ENCODE measurements around the gene CLIP4. TPM values are rescaled to one million over a fixed set of nuclear protein-coding genes. Genes with fewer than 3 reads are reported as not detected.

Gene CLIP4, protein sequence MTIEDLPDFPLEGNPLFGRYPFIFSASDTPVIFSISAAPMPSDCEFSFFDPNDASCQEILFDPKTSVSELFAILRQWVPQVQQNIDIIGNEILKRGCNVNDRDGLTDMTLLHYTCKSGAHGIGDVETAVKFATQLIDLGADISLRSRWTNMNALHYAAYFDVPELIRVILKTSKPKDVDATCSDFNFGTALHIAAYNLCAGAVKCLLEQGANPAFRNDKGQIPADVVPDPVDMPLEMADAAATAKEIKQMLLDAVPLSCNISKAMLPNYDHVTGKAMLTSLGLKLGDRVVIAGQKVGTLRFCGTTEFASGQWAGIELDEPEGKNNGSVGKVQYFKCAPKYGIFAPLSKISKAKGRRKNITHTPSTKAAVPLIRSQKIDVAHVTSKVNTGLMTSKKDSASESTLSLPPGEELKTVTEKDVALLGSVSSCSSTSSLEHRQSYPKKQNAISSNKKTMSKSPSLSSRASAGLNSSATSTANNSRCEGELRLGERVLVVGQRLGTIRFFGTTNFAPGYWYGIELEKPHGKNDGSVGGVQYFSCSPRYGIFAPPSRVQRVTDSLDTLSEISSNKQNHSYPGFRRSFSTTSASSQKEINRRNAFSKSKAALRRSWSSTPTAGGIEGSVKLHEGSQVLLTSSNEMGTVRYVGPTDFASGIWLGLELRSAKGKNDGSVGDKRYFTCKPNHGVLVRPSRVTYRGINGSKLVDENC
- total RNA-seq (2014; rRNA removed) = 24.2 and 25.1 TPM in 2 replicates
- Bru-seq, nascent RNA = percentile 93 among the genes with signal in this experiment
- BruChase-seq, experiment 1, labeled RNA remaining after a 6-hour chase = percentile 78 among the genes with signal in this experiment
- BruChase-seq, experiment 2, labeled RNA remaining after a 2-hour chase = percentile 93 among the genes with signal in this experiment
- long read RNA-seq, full-length matches to known transcripts = 80 of 185 reads
- long read RNA-seq, partial matches to known transcripts = 61 of 185 reads
- long read RNA-seq, other reads (novel, unspliced or antisense) = 44 of 185 reads

- H3K27ac ChIP-seq (ENCODE audit: low read length) = peak within 1 kb of the TSS; percentile 88
- ChIA-PET CTCF (no interaction called here), POLR2A (ENCODE audit: unreplicated experiment) (no interaction called here)
- TF ChIP-seq EZH2phosphoT487 (IDR thresholded peaks at IDR 0.05; ENCODE audit: borderline replicate concordance, low read length) (no peak), EZH2 (IDR thresholded peaks at IDR 0.05; ENCODE audit: low read length, unreplicated experiment) (no peak)
- TF ChIP-seq, protein P1, sequence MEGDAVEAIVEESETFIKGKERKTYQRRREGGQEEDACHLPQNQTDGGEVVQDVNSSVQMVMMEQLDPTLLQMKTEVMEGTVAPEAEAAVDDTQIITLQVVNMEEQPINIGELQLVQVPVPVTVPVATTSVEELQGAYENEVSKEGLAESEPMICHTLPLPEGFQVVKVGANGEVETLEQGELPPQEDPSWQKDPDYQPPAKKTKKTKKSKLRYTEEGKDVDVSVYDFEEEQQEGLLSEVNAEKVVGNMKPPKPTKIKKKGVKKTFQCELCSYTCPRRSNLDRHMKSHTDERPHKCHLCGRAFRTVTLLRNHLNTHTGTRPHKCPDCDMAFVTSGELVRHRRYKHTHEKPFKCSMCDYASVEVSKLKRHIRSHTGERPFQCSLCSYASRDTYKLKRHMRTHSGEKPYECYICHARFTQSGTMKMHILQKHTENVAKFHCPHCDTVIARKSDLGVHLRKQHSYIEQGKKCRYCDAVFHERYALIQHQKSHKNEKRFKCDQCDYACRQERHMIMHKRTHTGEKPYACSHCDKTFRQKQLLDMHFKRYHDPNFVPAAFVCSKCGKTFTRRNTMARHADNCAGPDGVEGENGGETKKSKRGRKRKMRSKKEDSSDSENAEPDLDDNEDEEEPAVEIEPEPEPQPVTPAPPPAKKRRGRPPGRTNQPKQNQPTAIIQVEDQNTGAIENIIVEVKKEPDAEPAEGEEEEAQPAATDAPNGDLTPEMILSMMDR (conservative IDR thresholded peaks at IDR 0.05; ENCODE audit: low read depth, low read length) = no peak
- H3K9me3 ChIP-seq (ENCODE audit: low read length) = no peaks in the 10 kb centered on the region
- H3K9ac ChIP-seq (ENCODE audit: low read length) = peak within 1 kb of the TSS; percentile 73
- intact Hi-C loops (cut with micrococcal nuclease) = loop anchor here (5.0 kb wide), 4 partner anchors 63 to 153 kb away; no protein-coding TSS in a partner anchor
- DNase-seq (peak; percentile 29), ATAC-seq (peak; percentile 27)
- H3K4me2 ChIP-seq (ENCODE audit: low read length) = peak within 1 kb of the TSS; percentile 81
- H3K4me1 ChIP-seq (ENCODE audit: insufficient read depth, low read length) = peaks cover 70% of the 10 kb centered on the region
- H3K9me2 ChIP-seq (replicated peaks; ENCODE audit: low read length) = no peaks in the 10 kb centered on the region
- H3K79me2 ChIP-seq (ENCODE audit: low read length) = peaks cover 36% of the 10 kb centered on the region
- no peaks in the 10 kb centered on the region for H4K20me1 ChIP-seq (ENCODE audit: low read length)
- peak within 1 kb of the TSS; percentile 64 for H2AFZ ChIP-seq (ENCODE audit: low read length)
- no peaks in the 10 kb centered on the region for H3K27me3 ChIP-seq (ENCODE audit: low read length)
- no peaks in the 10 kb centered on the region for H3F3A ChIP-seq (ENCODE audit: low read length, unreplicated experiment)
- peak within 1 kb of the TSS; percentile 82 for H3K4me3 ChIP-seq (ENCODE audit: low read length)
- no TSS peak for BruUV-seq (replicated peaks)
- no peaks in the 10 kb centered on the region for H3K36me3 ChIP-seq (ENCODE audit: low read depth, low read length)
Observed at GRCh38 chr2:29114946-29115609, at the start of gene CLIP4. Gene CLIP4 (plus strand): TSS chr2:29115415. CDS start chr2:29121389, 5,974 bp downstream.

GRCh38 chr2:29066271-29066860, 48.8 kb upstream of the CLIP4 start:
- Histone ChIP-seq H3K27ac (ENCODE audit: low read length) (no peak overlapping the region), H3F3A (ENCODE audit: low read length, unreplicated experiment) (no peaks in the 10 kb centered on the region), H4K20me1 (ENCODE audit: low read length) (no peaks in the 10 kb centered on the region), H2AFZ (ENCODE audit: low read length) (no peak overlapping the region), H3K4me1 (ENCODE audit: insufficient read depth, low read length) (no peaks in the 10 kb centered on the region), H3K79me2 (ENCODE audit: low read length) (no peaks in the 10 kb centered on the region), H3K9me3 (ENCODE audit: low read length) (no peaks in the 10 kb centered on the region), H3K36me3 (ENCODE audit: low read depth, low read length) (no peaks in the 10 kb centered on the region), H3K9ac (ENCODE audit: low read length) (no peak overlapping the region), H3K4me2 (ENCODE audit: low read length) (no peak overlapping the region), H3K27me3 (ENCODE audit: low read length) (no peaks in the 10 kb centered on the region), H3K9me2 (replicated peaks; ENCODE audit: low read length) (no peaks in the 10 kb centered on the region), H3K4me3 (ENCODE audit: low read length) (no peak overlapping the region)
- TF ChIP-seq EZH2phosphoT487 (IDR thresholded peaks at IDR 0.05; ENCODE audit: borderline replicate concordance, low read length) (no peak), EZH2 (IDR thresholded peaks at IDR 0.05; ENCODE audit: low read length, unreplicated experiment) (no peak)
- TF ChIP-seq, protein P1 (conservative IDR thresholded peaks at IDR 0.05; ENCODE audit: low read depth, low read length) = no peak
- CTCF ChIA-PET = no interaction called here
- POLR2A ChIA-PET (ENCODE audit: unreplicated experiment) = no interaction called here
- ATAC-seq (no peak), DNase-seq (no peak)
- no TSS peak for BruUV-seq (replicated peaks)
- intact Hi-C loops (cut with micrococcal nuclease) = no loop called here
